Mucosa of descending colon (tissue), 3 donors: ENCODE measurements around the gene VSIR. TPM values are rescaled to one million over a fixed set of nuclear protein-coding genes. Genes with fewer than 3 reads are reported as not detected.

Source experiments
- ATAC-seq: fragments of 200-7000 bp; cut with Tn5 transposase; one replicate; pipeline ENCODE4 v1.9.1; 2020; ENCODE audit warnings: mild to moderate bottlenecking, moderate library complexity
- DNase-seq, 3 donors: peaks; one replicate each; pipeline ENCODE4 v3.0.0-alpha.2; 2020
- H3K36me3 ChIP-seq: fragments of 200-600 bp; one replicate; pipeline ENCODE4 v1.8.0; 2021; ENCODE audit warnings: low read depth, mild to moderate bottlenecking
- H3K4me1 ChIP-seq: fragments of 200-600 bp; one replicate; pipeline ENCODE4 v1.8.0; 2021; ENCODE audit warnings: low read depth, mild to moderate bottlenecking
- H3K4me3 ChIP-seq: fragments of 200-600 bp; one replicate; pipeline ENCODE4 v1.8.0; 2021; ENCODE audit warnings: mild to moderate bottlenecking
- H3K9me3 ChIP-seq: fragments of 200-600 bp; one replicate; pipeline ENCODE4 v1.8.0; 2021; ENCODE audit warnings: mild to moderate bottlenecking
- intact Hi-C, 2 donors: fragments of 100-400 bp; cut with DNase I in 1 of 2; cut with micrococcal nuclease in 1 of 2; formaldehyde crosslinking; loops; one replicate each; pipeline versions ENCODE4 v1.11.0 to v1.11.1; 2022; cut with DNase I, micrococcal nuclease
- long read RNA-seq, 2 donors: library from polyadenylated mRNA; unstranded; transcript quantifications; one replicate each; pipeline ENCODE4 v2.0.0, GENCODE V29; 2019 to 2021
- total RNA-seq, 3 donors: library from RNA; stranded (reverse); fragmentation: NEBNext Ultra II Directional in 2 of 3; extraction: Animal tissue kit (Norgen Biotek cat#: 25700) in 2 of 3; gene quantifications; one replicate each; pipeline versions ENCODE4 v1.2.1 to v1.2.4, GENCODE V29; 2021 to 2023
- TF ChIP-seq, protein P1 (sequence below): fragments of 200-600 bp; IDR thresholded peaks from one replicate; pipeline ENCODE4 v1.8.0; 2022; ENCODE audit warnings: antibody characterized with exemption, mild to moderate bottlenecking
- donor health status: DM: no; HTN: no; CAD: no; lungs with moderate emphysema.
- donor health status: DM: no; HTN: no; CAD: no.
- donor health status: DM: no; HTN: yes; CAD: no.

The VSIR gene
- 10 to 100 TPM; 48.1 to 71.0 (median 60.7) TPM for total RNA-seq
- long read RNA-seq, donor 1, full-length matches to known transcripts = 53 of 65 reads
- long read RNA-seq, donor 1, partial matches to known transcripts = 6 of 65 reads
- long read RNA-seq, donor 1, other reads (novel, unspliced or antisense) = 6 of 65 reads
- long read RNA-seq, donor 2, full-length matches to known transcripts = 69 of 77 reads
- long read RNA-seq, donor 2, partial matches to known transcripts = 0 of 77 reads
- long read RNA-seq, donor 2, other reads (novel, unspliced or antisense) = 8 of 77 reads

DNA sequence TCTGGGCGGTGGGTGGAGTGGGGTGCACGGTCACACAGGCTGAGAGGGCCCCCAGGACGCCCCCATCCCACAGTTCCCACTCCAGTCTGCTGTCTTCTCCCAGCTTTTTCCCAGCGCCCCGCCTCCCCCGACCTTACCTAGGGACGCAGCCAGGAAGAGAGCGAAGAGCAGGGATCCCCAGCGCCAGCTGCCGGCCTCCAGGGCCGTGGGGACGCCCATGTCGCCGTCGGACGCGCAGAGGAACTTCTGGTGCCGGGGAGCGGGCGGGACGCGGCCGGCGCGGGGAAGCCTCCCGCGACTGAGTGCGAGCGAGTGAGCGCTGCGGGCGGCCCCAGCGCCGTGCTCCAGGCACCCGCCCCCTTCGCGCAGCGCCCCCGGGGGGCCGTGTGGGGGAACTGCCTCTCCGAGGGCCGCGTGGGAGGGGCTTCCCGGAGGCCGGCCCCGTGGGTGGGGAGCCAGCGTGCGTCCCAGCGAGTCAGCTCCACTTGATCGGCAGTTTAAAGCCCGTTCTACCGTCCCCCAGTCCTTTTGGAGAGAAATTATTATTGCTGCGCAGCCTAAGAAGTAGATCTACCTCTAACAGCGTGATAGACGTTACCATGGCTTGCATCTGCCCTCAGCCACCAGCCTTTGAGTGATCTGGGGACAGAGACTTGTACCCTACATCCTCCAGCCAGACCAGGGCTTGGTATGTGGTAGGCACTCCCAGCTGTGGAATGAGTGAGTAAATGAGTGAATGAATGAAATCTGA is at the start of gene VSIR:
VSIR (minus strand) TSS at position 300 of the 751 bp plus-strand sequence; CDS start at position 219, 81 bp downstream.
- ATAC-seq (peak; percentile 92), DNase-seq (peak; percentile 92 to 98 (median 94))
- intact Hi-C loops = loop anchor here in 1 of 2 donors (10.0 kb wide), 1 partner anchor 49 kb away; no protein-coding TSS in a partner anchor
- H3K36me3 ChIP-seq = no peaks in the 10 kb centered on the region
- peaks cover 39% of the 10 kb centered on the region for H3K4me1 ChIP-seq
- H3K9me3 ChIP-seq = no peaks in the 10 kb centered on the region
- H3K4me3 ChIP-seq = peak within 1 kb of the TSS; percentile 65
- TF ChIP-seq, protein P1, sequence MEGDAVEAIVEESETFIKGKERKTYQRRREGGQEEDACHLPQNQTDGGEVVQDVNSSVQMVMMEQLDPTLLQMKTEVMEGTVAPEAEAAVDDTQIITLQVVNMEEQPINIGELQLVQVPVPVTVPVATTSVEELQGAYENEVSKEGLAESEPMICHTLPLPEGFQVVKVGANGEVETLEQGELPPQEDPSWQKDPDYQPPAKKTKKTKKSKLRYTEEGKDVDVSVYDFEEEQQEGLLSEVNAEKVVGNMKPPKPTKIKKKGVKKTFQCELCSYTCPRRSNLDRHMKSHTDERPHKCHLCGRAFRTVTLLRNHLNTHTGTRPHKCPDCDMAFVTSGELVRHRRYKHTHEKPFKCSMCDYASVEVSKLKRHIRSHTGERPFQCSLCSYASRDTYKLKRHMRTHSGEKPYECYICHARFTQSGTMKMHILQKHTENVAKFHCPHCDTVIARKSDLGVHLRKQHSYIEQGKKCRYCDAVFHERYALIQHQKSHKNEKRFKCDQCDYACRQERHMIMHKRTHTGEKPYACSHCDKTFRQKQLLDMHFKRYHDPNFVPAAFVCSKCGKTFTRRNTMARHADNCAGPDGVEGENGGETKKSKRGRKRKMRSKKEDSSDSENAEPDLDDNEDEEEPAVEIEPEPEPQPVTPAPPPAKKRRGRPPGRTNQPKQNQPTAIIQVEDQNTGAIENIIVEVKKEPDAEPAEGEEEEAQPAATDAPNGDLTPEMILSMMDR = peak; percentile 97

DNA sequence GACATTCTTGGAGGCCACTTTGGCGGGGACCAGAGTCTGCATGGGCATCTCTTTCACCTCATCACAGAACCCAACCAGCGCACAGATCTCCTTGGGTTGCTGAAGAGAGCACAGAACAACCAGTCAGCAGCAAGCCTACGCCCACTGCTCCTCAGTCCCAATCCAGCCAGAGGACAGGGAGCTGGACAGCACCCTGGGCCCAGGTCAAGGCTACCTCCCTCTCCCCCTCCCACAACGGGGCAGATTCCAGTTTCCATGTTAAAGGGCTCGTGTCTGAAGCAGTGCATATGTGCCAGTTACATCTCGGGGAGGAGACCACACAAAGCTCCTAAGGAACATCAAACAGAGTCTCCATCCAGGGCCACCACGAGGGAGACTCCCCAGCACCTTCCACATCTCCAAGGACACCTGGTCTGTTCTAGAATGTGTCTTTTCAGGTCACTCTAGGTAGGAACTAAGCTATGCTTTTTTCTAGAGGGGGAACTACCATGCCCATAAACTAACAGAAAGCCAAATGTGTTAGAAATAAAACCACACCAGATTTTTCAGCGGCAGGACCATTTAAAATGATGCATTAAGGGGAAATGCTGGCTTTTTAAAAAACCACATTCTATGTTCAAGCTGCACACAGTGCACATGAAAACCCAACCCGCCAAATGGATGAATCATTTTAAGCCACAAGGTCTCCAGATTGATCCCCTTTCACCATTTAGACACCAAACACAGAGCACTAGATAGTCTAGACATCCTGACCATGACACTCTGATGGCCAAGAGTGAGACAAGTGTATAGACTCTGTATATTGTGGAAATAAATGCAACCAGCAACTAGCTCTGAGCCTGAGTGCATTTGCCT is 48.8 kb upstream of the VSIR start:
- no peaks in the 10 kb centered on the region for H3K9me3 ChIP-seq
- intact Hi-C loops = no loop called here
- ATAC-seq (no peak), DNase-seq (no peak)
- peaks cover 25% of the 10 kb centered on the region for H3K36me3 ChIP-seq
- no peak overlapping the region for H3K4me3 ChIP-seq
- H3K4me1 ChIP-seq = no peaks in the 10 kb centered on the region
- TF ChIP-seq, protein P1 = no peak

DNA sequence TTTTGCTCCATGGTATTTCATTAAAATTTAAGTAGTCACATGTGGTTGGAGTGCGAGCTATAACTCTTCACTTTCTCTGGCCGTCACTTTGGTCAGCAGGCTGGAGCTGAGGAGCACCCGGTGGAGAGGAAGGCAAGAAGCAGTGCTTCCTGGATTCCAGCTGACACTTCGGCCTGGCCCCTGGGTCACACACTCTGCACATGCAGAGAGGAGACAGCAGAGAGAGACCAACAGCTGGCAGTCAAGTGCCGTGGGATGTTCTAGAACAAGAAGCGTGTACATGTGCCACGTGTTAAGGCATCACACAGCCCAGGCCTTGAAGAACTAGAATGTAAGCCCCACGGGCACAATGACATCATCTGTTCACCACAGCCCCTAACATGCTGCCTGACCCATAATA is 47.6 kb upstream of the VSIR start:
- ATAC-seq = no peak

DNA sequence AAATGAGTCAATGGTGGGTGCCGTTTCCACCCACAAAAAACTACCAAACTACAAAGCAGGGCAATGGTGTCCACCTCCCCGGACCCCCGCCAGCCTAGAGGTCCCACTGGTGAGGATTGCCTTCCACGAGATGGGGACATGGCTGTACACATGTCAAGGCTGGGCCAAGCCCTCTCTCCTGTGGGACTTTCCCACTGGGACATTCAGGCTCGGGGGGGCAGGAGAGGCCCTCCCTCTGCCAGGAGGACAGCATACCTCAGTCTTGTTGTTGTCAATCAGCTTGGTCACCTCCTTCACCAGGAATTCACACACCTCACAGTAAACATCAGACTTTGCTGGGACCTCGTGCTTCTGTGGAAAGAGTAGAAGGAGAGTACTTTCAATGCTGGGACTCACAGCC is 46.7 kb upstream of the VSIR start:
- TF ChIP-seq, protein P1 = no peak
- Histone ChIP-seq H3K36me3 (peaks cover 29% of the 10 kb centered on the region), H3K9me3 (no peaks in the 10 kb centered on the region), H3K4me1 (no peaks in the 10 kb centered on the region), H3K4me3 (no peak overlapping the region)
- intact Hi-C loops = loop anchor here (10.0 kb wide), 1 partner anchor 435 kb away; no protein-coding TSS in a partner anchor
- DNase-seq (no peak), ATAC-seq (no peak)

More for the DNA sequence above, 47.6 kb upstream of the VSIR start:
- no peak for DNase-seq
- H3K36me3 ChIP-seq = peaks cover 29% of the 10 kb centered on the region
- H3K9me3 ChIP-seq = no peaks in the 10 kb centered on the region
- TF ChIP-seq, protein P1 = no peak
- no peak overlapping the region for H3K4me3 ChIP-seq
- no peaks in the 10 kb centered on the region for H3K4me1 ChIP-seq
- intact Hi-C loops = no loop called here

DNA sequence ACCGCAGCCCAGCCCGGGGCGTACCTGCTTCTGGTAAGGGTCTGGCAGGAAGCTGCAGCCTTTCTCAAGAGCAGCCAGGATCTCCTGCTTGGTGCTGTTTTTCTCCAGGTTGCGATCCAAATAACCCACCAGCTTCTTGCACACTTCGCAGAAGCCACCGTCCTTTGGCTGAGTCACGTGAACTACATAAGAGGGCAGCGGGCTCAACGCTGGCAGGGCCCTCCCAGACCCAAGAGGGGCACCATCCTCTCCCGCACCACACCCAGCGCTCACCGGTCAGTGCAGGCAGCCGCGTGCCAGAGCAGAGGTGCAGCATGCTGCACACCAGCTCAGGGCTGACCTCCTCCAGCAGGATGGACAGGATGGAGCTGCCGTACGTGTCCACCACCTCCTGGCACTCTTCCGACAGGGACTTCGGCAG is 46.1 kb upstream of the VSIR start:
- Histone ChIP-seq H3K4me3 (no peak overlapping the region), H3K36me3 (peaks cover 29% of the 10 kb centered on the region), H3K4me1 (no peaks in the 10 kb centered on the region), H3K9me3 (no peaks in the 10 kb centered on the region)
- ATAC-seq (no peak), DNase-seq (no peak)
- intact Hi-C loops = loop anchor here (10.0 kb wide), 1 partner anchor 435 kb away; no protein-coding TSS in a partner anchor
- TF ChIP-seq, protein P1 = no peak
